ENCODE results near the gene CHERP.
"Not testable (repeated sequence)": the region's sequence is repeated elsewhere in the genome, so short reads cannot be mapped to it uniquely, and the experiment has no call there.

The CHERP gene

DNA sequence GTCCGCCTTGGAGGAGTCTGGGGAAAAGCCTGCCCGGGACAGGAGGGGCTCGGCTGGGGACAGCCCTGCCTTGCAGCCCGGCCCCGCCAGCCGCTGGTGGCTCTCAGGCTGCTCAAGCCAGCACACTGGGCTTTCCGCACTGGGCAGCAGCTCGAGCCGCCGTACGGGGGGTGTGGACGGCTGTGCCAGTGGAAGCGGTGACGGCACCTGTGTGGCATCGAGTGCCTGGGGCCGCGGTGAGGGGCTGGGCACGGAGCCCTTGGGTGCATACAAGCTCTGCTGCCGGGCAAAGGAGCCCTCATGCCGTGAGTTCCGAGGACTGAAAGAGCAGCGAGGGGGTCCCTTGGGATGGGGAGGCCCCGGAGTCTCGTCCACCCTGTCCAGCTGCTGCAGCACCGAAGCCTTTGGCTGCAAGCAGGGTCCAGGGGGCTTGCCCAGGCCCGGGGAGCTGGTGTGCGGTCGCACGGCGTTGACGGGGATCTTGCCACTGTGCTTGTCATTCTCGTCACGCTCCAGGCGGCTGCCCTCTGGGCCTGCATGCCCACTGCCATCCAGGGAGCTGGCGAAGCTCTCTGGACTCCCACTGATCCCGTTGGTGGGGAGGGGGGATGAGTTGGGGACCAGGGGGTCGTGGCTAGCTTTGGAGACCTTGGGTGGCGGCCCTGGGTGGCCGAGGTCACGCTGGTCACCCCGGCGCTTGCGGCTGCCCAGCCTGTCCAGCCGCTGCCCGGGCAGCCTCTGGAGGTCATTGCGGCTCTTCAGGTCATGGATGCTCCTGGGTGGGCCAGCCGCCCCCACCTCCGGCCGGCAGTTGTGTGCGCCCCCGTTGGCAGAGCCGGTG, 34.7 kb upstream of the CHERP start:
- no peak for DNase-seq

- DNase-seq = no peak
Observed at GRCh38 chr19:16575861-16576689, 33.8 kb upstream of the CHERP start.

GRCh38 chr19:16575282-16575681, 33.0 kb upstream of the CHERP start:
- DNase-seq = no peak

DNA sequence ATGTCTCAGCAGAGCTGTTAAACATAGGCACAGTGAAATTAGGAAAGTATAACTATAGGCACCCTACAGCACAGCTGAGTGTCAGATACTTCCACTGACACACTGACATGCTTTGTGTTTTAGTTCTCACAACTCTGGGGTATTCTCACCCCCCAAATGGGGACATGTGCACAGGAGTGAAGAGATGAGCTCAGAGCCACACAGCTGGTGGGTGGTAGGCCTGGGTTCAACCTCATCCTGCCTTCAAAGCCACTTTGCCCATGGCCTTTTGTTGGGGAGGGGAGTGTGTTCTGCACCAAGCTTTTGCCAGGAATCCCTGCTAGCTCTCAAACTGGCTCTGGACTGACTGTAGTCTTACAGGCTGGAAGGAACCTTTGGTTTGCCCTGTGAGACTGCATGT, 31.7 kb upstream of the CHERP start:
- no peak for DNase-seq

DNA sequence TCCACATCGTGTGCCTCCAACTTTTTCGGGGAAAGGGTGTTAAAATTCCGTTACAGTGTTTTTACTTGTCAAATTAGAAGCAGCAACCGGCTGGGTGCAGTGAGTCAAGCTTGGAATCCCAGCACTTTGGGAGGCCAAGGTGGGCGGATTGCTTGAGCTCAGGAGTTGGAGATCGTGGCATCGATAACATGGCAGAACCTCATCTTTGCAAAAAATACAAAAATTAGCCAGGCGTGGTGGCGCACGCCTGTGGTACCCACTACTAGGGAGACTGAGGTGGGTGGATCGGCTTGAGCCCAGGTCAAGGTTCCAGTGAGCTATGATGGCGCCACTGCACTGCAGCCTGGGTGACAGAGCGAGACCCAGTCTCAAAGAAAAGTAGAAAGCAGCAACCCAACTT, 31.1 kb upstream of the CHERP start:
- no peak for DNase-seq

- peak; percentile 80 to 90 (median 85) for DNase-seq
Observed at GRCh38 chr19:16572332-16573211, 30.3 kb upstream of the CHERP start, which contains the start of gene SLC35E1. Gene SLC35E1, minus strand, starts transcription at chr19:16572415. Its CDS starts 51 bp downstream, at chr19:16572364.

DNA sequence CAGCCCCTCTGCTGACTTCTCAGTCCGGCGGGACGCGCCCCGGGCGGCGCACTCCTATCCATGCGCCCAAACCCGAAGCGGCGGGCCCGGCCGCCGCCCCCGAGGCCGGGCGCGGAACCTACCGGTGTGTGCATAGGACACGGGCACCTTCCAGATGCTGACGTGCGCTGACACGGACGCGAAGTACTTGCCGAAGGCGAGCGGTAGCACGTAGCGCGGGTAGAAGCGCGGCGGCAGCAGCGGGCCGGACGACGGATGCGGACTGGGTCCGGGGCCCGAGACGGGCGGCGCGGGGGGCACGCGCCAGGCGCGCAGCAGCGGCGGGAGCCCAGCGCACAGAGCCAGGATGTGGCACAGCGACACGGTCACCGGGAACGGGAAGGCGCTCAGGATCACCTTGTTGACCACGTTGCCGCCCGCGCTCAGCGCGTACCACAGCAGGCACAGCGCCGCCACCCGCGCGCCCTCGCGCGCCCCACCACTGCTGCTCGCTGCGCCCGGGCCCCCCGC, 29.6 kb upstream of the CHERP start:
- peak in 4 of 6 experiments; percentile 26 to 72 (median 45) for DNase-seq

- DNase-seq = no peak
Observed at GRCh38 chr19:16571283-16571682, 29.0 kb upstream of the CHERP start.

DNA sequence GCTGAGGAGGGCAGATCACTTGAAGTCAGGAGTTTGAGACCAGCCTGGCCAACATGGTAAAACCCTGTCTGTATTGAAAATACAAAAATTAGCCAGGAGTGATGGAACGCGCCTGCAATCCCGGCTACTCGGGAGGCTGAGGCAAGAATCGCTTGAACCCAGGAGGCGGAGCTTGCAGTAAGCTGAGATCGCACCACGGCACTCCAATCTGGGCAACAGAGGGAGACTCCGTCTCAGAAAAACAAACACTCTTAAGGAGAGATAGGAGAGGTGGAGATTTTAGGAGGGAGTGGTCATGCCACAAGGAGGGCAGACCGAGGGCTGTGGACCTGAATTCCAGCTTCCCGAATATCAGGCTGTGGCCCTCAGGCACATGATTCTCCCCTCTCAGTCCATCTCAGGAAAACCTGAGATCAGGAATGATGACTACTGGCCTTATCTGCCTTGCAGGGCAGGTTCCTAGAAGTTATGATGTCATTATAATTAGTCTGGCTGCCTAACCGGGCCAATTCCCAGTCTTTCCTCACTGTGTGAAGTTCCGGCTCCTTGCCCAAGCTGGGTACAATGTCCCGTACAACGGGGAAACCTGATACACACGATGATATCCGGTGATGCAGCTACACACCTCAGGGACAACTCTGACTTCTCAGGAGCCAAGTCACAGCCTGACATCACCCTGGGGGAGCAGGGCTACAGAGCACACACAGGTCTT, 27.5 kb upstream of the CHERP start:
- no peak for DNase-seq

DNA sequence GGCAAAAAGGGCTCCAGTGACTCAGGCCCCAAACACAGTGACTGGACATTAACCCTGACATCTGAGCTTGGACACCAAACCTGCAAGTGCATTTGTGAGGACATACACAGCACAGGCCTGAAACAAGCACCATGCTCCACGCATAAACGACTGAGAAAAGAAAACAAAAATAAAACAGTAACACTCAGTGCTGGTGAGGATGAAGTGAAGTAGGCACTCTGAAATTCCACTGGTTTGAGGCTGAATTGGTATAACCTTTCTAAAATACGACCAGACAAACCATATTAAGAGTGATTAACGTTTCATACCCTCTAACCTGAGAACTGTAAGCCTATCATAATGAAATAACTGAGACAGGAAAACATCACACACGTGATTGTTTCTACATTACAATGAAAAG, 24.5 kb upstream of the CHERP start:
- no peak for DNase-seq

GRCh38 chr19:16566161-16566560, 23.9 kb upstream of the CHERP start:
- peak; percentile 66 to 93 (median 86) for DNase-seq

DNA sequence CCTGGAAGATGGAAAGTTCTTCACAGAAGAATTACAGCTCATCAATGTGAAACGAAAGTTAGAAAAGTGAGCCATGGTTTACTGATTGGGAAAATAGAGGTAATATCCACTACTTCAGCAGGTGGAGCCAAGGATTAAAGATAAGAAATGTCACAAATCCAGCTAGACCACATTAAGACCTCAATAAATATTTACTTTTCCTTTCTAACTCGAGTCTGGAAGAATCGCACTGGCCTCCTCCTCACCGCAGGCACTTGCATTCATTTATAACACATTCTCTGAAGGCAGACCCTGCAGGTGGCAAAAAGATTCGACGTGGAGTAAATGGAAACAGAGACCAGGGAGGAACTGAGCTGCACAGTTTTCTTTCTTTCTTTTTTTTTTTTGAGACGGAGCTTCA, 22.6 kb upstream of the CHERP start:
- no peak for DNase-seq

GRCh38 chr19:16562608-16563025, 20.4 kb upstream of the CHERP start:
- DNase-seq = no peak

- DNase-seq = no peak
Observed at GRCh38 chr19:16561382-16561781, 19.1 kb upstream of the CHERP start.

- DNase-seq = no peak
Observed at GRCh38 chr19:16559780-16560276, 17.6 kb upstream of the CHERP start.

DNA sequence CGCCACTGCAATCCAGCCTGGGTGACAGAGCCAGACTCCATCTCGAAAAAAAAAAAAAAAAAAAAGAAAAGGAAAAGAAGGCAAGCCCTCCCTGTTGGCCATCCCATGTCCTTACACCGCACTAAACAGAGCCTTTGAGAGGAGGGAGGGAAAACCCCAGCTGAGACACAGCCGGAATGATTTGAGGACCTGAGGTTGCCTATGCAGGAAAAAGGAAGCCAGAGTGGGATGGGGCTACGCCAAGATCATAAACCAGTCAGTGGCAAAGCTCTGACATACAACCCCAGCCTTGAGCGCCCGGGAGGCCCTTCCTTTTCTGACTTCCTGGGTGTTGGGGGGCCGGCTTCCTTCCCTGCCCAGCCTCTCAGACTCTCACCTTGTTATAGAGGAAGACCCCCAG, 12.5 kb upstream of the CHERP start:
- DNase-seq = no peak

DNA sequence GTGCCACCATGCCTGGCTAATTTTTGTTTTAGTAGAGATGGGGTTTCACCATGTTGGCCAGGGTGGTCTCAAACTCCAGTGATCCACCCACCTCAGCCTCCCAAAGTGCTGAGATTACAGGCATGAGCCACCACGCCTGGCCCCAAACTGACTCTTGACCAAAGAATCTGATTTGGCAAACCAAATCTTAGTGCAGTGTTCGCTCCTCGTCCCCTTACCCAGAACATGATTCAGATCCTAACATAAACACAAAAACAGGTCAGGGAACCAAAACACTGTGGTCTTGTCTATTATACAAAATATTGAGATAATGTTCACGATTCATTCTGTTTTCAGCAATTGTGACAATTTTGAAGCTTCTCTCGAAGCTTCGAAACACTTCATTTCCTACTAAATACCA, 9.7 kb upstream of the CHERP start:
- not testable (repeated sequence) for DNase-seq

DNA sequence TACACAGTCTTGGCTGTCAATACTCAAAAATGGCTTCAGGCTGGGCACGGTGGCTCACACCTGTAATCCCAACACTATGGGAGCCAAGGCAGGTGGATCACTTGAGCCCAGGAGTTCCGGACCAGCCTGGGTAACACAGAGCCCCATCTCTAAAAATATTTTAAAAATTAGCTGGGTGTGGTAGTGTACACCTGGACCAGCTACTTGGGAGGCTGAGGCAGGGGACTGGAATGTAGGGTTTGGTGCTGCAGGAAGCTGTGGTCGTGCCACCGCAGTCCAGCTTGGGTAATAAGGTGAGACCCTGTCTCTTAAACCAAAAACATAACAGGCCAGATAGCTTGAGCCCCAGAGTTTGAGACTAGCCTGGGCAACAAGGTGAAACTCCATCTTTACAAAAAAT, 6.7 kb upstream of the CHERP start:
- no peak for DNase-seq

- DNase-seq = no peak
Observed at GRCh38 chr19:16544473-16545231, 2.4 kb upstream of the CHERP start.

DNA sequence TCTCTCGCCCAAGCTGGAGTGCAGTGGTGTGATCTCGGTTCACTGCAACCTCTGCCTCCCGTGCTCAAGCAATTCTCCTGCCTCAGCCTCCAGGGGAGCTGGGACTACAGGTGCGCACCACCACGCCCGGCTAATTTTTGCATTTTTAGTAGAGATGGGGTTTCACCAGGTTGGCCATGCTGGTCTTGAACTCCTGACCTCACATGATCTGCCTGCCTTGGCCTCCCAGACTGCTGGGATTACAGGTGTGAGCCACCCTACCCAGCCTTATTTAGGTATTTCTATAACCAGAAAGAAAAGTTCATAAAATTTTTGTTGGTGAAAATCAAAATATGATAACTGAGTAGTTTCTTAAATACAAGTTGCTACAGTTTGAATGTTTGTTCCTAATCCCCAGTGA, 1.5 kb upstream of the CHERP start:
- DNase-seq = not testable (repeated sequence)

GRCh38 chr19:16542910-16543472, 754 bp upstream of the CHERP start:
- DNase-seq = no peak

All from stimulated activated naive CD4-positive, alpha-beta T cell (primary cell).